ENCODE measurements around the gene NHLRC4.

DNA sequence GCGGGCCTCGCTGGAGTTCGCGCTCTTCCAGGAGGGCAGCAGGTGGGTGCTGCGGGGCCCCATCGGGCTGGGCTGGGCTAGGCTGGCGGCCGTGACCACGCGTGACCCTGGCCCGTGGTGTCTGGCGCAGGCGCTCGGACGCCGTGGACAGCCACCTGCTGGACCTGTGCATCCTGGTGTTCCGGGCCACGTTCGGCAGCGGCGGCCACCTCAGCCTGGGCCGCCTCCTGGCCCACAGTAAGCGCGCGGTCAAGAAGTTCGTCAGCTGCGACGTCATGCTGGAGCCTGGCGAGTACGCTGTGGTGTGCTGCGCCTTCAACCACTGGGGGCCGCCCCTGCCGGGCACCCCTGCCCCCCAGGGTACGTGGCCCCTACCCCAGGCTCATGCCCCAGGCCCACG is 14.6 kb upstream of the NHLRC4 start:
- TF ChIP-seq, protein P1, sequence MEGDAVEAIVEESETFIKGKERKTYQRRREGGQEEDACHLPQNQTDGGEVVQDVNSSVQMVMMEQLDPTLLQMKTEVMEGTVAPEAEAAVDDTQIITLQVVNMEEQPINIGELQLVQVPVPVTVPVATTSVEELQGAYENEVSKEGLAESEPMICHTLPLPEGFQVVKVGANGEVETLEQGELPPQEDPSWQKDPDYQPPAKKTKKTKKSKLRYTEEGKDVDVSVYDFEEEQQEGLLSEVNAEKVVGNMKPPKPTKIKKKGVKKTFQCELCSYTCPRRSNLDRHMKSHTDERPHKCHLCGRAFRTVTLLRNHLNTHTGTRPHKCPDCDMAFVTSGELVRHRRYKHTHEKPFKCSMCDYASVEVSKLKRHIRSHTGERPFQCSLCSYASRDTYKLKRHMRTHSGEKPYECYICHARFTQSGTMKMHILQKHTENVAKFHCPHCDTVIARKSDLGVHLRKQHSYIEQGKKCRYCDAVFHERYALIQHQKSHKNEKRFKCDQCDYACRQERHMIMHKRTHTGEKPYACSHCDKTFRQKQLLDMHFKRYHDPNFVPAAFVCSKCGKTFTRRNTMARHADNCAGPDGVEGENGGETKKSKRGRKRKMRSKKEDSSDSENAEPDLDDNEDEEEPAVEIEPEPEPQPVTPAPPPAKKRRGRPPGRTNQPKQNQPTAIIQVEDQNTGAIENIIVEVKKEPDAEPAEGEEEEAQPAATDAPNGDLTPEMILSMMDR (IDR thresholded peaks at IDR 0.05), result no peak
- TF ChIP-seq POLR2A (IDR thresholded peaks at IDR 0.05), result no peak
